ENCODE results near the gene MFSD2B.

- TF ChIP-seq CTCF (IDR thresholded peaks at IDR 0.05; ENCODE audit: poor library complexity, severe bottlenecking) (no peak), POLR2AphosphoS5 (IDR thresholded peaks at IDR 0.05) (no peak), TAF1 (IDR thresholded peaks at IDR 0.05; ENCODE audit: low read depth) (no peak), EZH2 (IDR thresholded peaks at IDR 0.05; ENCODE audit: borderline replicate concordance, insufficient read depth, low read length, poor library complexity, severe bottlenecking) (no peak), EP300 (conservative IDR thresholded peaks at IDR 0.05; ENCODE audit: poor library complexity, severe bottlenecking) (no peak), RAD21 (conservative IDR thresholded peaks at IDR 0.05) (no peak), SMC3 (conservative IDR thresholded peaks at IDR 0.05; ENCODE audit: poor library complexity) (no peak), REST (IDR thresholded peaks at IDR 0.05; ENCODE audit: borderline replicate concordance) (no peak)
Measured at GRCh38 chr2:24046599-24046929, 36.7 kb downstream of the MFSD2B start.
